GM12874 (cell line): ENCODE results near the gene RIOK3.

Experiments used
- CTCF ChIP-seq: IDR thresholded peaks from 2 replicates; pipeline ENCODE4 v1.5.1; 2011; ENCODE audit warnings: low read depth, mild to moderate bottlenecking, control low read depth, low read length, moderate library complexity; ENCODE audit not compliant: insufficient read depth

Gene RIOK3

GRCh38 chr18:23438046-23438377 lies 15.1 kb upstream of the RIOK3 start:
- no peak for TF ChIP-seq CTCF

- TF ChIP-seq CTCF = no peak
Observed at GRCh38 chr18:23438608-23439366, 14.3 kb upstream of the RIOK3 start.

GRCh38 chr18:23440131-23440530 lies 13.0 kb upstream of the RIOK3 start:
- TF ChIP-seq CTCF = no peak

- no peak for TF ChIP-seq CTCF
Observed at GRCh38 chr18:23442958-23443357, 10.1 kb upstream of the RIOK3 start.

GRCh38 chr18:23448291-23448690 lies 4.8 kb upstream of the RIOK3 start:
- no peak for TF ChIP-seq CTCF

- no peak for TF ChIP-seq CTCF
Observed at GRCh38 chr18:23450022-23450421, 3.1 kb upstream of the RIOK3 start.

GRCh38 chr18:23451011-23451410 lies 2.1 kb upstream of the RIOK3 start:
- no peak for TF ChIP-seq CTCF

DNA sequence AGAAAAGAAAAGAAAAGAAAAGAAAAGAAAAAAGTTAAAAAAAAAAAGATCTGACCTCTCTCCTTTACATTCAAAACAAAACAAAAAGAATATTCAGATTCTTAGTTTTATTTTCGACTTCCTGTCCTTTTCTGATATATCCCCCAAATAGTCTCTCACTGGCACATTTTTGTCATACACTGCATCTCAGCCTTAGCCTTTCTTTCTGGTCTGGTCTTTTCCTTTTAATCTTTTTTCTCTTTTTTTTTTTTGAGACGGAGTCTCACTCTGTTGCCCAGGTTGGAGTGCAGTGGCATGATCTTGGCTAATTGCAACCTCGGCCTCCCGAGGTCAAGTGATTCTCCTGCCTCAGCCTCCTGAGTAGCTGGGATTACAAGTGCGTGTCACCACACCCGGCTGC lies 1.6 kb upstream of the RIOK3 start:
- TF ChIP-seq CTCF = no peak
